22Rv1 (cell line): ENCODE results near the gene LDLR.

Experiments used
- CTCF ChIP-seq: fragments of 450-650 bp; IDR thresholded peaks from 2 replicates; pipeline ENCODE4 v1.5.1; 2017; ENCODE audit warnings: mild to moderate bottlenecking
- ZFX ChIP-seq: fragments of 450-650 bp; IDR thresholded peaks from 2 replicates; pipeline ENCODE4 v1.6.1; 2017; ENCODE audit warnings: antibody characterized with exemption, borderline replicate concordance

GRCh38 chr19:11164879-11165406, 75.7 kb downstream of the LDLR start:
- no peak for TF ChIP-seq CTCF
- TF ChIP-seq ZFX, result no peak
